SKM-1 (cell line): ENCODE measurements around the gene FAM236C.
"Not testable (repeated sequence)": the region's sequence is repeated elsewhere in the genome, so short reads cannot be mapped to it uniquely, and the experiment has no call there.

Experiments used
- DNase-seq: peaks from one replicate; lab custom pipeline; 2025; ENCODE audit not compliant: unreplicated experiment; lab: John Stamatoyannopoulos, UW

The FAM236C gene

GRCh38 chrX:72912315-72912714 lies at the start of gene FAM236C:
Gene FAM236C, plus strand, starts transcription at chrX:72912615. Its CDS starts 100 bp downstream, at chrX:72912715.
- not testable (repeated sequence) for DNase-seq

- not testable (repeated sequence) for DNase-seq
These were observed 29.5 kb upstream of the FAM236C start for GRCh38 chrX:72882898-72883297.

- not testable (repeated sequence) for DNase-seq
These were observed 22.7 kb upstream of the FAM236C start for GRCh38 chrX:72889740-72890139.

- DNase-seq = not testable (repeated sequence)
These were observed 3.7 kb downstream of the FAM236C start for GRCh38 chrX:72916096-72916495.

- DNase-seq = not testable (repeated sequence)
These were observed 19.9 kb downstream of the FAM236C start for GRCh38 chrX:72932283-72932682.

- not testable (repeated sequence) for DNase-seq
These were observed 24.0 kb downstream of the FAM236C start for GRCh38 chrX:72936455-72936854.

- not testable (repeated sequence) for DNase-seq
These were observed 24.6 kb downstream of the FAM236C start for GRCh38 chrX:72936882-72937455.

GRCh38 chrX:72937906-72938305 lies 25.5 kb downstream of the FAM236C start, which contains the start of gene FAM236A:
Gene FAM236A, plus strand, starts transcription at chrX:72938206. Its CDS starts 57 bp downstream, at chrX:72938263.
- DNase-seq = not testable (repeated sequence)

GRCh38 chrX:72942272-72942671 lies 29.9 kb downstream of the FAM236C start:
- DNase-seq = not testable (repeated sequence)

- DNase-seq = not testable (repeated sequence)
These were observed 30.8 kb downstream of the FAM236C start for GRCh38 chrX:72943035-72943818.

- DNase-seq = not testable (repeated sequence)
These were observed 31.4 kb downstream of the FAM236C start, which contains the start of gene DMRTC1 for GRCh38 chrX:72943819-72944169. Gene DMRTC1, minus strand, starts transcription at chrX:72943837. Its CDS starts 68,143 bp downstream, at chrX:72875694.

- DNase-seq = not testable (repeated sequence)
These were observed 47.6 kb downstream of the FAM236C start for GRCh38 chrX:72959971-72960370.
